Measurements from ENCODE around the gene RERE.

GRCh38 chr1:8527941-8528340 is 289.5 kb downstream of the RERE start:
- no peak for TF ChIP-seq CTCF (IDR thresholded peaks at IDR 0.05)
- TF ChIP-seq POLR2A (IDR thresholded peaks at IDR 0.05): no peak
